ENCODE results near the gene RAD54L2.
"Not testable (repeated sequence)": the region's sequence is repeated elsewhere in the genome, so short reads cannot be mapped to it uniquely, and the experiment has no call there.

Gene RAD54L2

GRCh38 chr3:51544011-51544775 is 5.7 kb downstream of the RAD54L2 start:
- DNase-seq, result no peak

GRCh38 chr3:51547274-51547673 is 8.8 kb downstream of the RAD54L2 start:
- no peak for DNase-seq

DNA sequence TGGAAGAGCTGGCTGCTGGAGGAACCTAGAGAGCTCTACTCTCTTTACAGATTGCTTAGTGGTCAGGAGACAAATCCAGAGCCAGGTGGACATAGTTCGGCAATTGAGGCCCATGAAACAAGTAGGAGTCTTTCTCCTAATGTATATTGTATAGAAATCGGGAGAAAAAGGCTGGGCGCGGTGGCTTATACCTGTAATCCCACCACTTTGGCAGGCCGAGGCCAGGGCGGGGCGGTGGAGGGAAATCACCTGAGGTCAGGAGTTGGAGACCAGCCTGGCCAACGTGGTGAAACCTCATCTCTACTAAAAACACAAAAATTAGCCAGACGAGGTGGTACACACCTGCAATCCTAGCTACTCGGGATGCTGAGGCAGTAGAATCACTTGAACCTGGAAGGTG is 10.8 kb downstream of the RAD54L2 start:
- DNase-seq, result no peak

DNA sequence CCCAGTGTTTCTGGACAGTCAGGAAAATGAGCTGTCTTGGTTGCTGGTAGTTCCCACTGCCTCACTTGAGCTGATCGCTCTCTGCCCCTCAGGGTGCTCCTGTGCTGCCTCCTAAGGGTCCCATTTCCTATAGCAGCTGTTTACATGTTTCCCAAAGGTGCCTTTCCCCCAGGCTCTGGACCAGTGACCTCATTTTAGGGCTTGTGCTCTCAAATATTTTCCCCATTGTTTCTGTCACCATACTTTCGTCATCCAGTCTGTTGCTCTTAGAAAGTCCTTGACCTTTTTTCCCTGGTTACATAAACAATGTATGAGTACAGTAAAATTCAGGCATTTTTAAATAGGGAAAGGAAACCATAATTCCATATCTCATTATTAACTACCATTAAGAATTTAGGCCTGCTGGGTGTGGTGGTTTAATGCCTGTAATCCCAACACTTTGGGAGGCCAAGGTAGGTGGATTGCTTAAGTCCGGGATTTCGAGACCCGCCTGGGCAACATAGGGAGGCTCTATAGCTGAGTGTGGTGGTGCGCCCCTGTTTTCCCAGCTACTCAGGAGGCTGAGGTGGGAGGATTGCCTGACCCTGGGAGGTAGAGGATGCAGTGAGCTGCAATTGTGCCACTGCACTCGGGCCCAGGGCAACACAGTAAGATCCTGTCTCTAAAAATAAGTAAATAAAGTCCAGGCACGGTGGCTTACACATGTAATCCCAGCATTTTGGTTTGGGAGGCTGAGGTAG is 11.7 kb downstream of the RAD54L2 start:
- DNase-seq, result no peak

- DNase-seq, result no peak
Observed at GRCh38 chr3:51557993-51558392, 19.5 kb downstream of the RAD54L2 start.

DNA sequence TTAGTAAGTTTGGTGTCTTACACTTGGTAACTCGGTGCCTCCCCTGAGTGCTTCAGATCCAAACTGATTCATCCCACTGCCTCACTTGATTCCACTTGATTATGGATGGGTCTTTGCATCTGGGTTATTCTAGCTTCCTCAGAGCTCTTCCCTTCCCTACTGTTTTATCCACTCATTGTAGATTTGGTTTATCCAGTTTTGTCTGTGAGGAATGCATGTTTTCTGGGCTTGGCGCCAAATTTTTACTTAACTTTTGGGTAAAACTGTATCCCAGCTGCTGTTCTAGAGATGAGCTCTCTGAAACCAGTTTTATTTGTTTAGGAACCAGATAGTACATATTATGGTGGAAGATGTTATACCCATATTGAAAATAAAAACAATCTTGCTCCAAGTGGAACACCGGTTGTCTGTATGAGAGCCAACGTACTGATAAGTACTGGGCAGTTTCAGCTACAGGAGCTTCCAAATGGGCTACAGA is 20.9 kb downstream of the RAD54L2 start:
- no peak for DNase-seq

- DNase-seq, result no peak
Observed at GRCh38 chr3:51559961-51560360, 21.4 kb downstream of the RAD54L2 start.

DNA sequence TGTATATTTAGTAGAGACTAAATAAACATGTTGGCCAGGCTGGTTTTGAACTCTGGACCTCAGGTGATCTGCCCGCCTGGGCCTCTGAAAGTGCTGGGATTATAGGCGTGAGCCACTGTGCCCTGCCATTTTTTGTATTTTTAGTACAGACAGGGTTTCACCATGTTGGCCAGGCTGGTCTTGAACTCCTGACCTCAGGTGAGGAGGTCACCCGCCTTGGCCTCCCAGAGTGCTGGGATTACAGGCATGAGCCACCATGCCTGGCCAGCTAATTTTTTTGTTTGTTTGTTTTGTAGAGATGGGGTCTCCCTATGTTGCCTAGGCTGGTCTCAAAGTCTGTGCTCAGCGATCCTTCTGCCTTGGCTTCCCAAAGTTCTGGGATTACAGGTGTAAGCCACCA is 23.9 kb downstream of the RAD54L2 start:
- DNase-seq, result not testable (repeated sequence)

GRCh38 chr3:51568036-51568435 is 29.5 kb downstream of the RAD54L2 start:
- DNase-seq, result no peak

DNA sequence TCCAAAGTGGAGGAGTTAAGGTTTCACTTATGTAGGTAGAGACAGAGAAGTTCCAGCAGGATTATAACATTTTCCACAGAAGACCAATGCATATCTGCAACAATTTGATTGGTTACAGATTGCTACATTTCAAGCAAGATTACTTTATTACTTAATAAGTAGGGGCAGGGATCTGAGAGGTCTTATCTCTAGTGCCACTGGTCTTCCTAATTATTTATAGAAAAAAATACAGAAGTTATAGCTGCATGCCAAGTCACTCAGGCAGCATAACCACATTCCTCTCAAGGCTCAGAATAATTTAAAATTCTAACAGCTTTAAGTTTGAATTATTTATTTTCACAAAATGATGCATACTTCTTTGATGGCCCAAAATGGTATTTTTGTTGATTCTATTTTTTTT is 30.5 kb downstream of the RAD54L2 start:
- no peak for DNase-seq

- no peak for DNase-seq
Observed at GRCh38 chr3:51578238-51578637, 39.7 kb downstream of the RAD54L2 start.

- no peak for DNase-seq
Observed at GRCh38 chr3:51580418-51580817, 41.9 kb downstream of the RAD54L2 start.

GRCh38 chr3:51581524-51581923 is 43.0 kb downstream of the RAD54L2 start:
- DNase-seq, result no peak

- no peak for DNase-seq
Observed at GRCh38 chr3:51585197-51585596, 46.7 kb downstream of the RAD54L2 start.

DNA sequence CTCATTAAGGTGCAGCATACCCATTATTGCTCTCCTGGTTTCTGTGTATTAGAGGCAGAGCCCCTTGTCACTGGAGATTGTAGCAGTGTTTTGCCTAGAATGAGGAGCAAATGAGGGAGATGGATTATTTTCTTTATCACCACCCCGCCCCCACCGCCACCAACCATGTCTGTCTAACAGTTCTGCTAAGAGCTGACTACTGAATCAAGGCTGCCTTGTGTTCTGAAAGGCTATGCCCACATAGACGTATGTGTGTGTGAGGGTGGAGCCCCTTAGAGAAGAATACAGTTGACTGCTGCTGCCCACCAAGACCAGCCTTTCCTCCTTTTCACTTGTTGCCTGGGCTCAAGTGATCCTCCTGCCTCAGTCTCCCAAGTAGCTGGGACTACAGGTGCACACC is 47.4 kb downstream of the RAD54L2 start:
- no peak for DNase-seq

Data from stimulated activated CD8-positive, alpha-beta memory T cell treated with anti-CD3 and anti-CD28 coated beads, Interleukin-4, amount 100 ng/mL, for 48 hours (primary cell).